H1 (cell line): ENCODE results near the gene BICRAL. TPM values are rescaled to one million over a fixed set of nuclear protein-coding genes. Genes with fewer than 3 reads are reported as not detected.
A peak's percentile ranks its signal among the peaks of the same experiment; 100 is the strongest.

Source experiments
- CTCF ChIA-PET: fragments of 300-600 bp; sonication (Branson Sonifier 250); formaldehyde crosslinking; loops from one replicate; lab custom pipeline; 2021; ENCODE audit not compliant: partially characterized antibody; lab: Charles Lee
- POLR2A ChIA-PET: fragments of 300-600 bp; sonication (Branson Sonifier 250); formaldehyde crosslinking; loops from one replicate; lab custom pipeline; 2021; ENCODE audit warnings: inconsistent platforms; ENCODE audit not compliant: partially characterized antibody; lab: Charles Lee
- DNase-seq, 2 experiments: peaks; one replicate each; pipeline versions ENCODE4 v3.0.0 to v3.0.0-alpha.2; 2010 to 2022; ENCODE audit warnings: low spot score in 2 of 2, low read depth in 1 of 2, mixed read lengths in 1 of 2
- FAIRE-seq: peaks from 2 replicates; lab custom pipeline; 2011; peaks lifted over from hg19 to GRCh38; lab: Jason Lieb, UNC
- H2AFZ ChIP-seq: 2 replicates; pipeline ENCODE4 v1.8.1; 2012; ENCODE audit warnings: low read length, inconsistent platforms
- H2AK5ac ChIP-seq: 2 replicates; pipeline ENCODE4 v1.6.1; 2013; ENCODE audit warnings: low read depth, low read length
- H2BK120ac ChIP-seq: replicated peaks from 2 replicates; pipeline ENCODE3; 2013; ENCODE audit warnings: low read depth, low read length, inconsistent platforms
- H2BK12ac ChIP-seq: 2 replicates; pipeline ENCODE4 v1.6.1; 2013; ENCODE audit warnings: low read depth, low read length
- H2BK15ac ChIP-seq: 2 replicates; pipeline ENCODE4 v1.6.1; 2013; ENCODE audit warnings: low read length
- H2BK20ac ChIP-seq: 2 replicates; pipeline ENCODE4 v1.6.1; 2013; ENCODE audit warnings: low read length
- H2BK5ac ChIP-seq: 2 replicates; pipeline ENCODE4 v1.6.1; 2013; ENCODE audit warnings: low read depth, low read length
- H3K14ac ChIP-seq: 2 replicates; pipeline ENCODE4 v1.6.1; 2013; ENCODE audit warnings: inconsistent platforms; ENCODE audit not compliant: insufficient read length
- H3K18ac ChIP-seq: 2 replicates; pipeline ENCODE4 v1.6.1; 2013; ENCODE audit warnings: low read length; ENCODE audit errors: extremely low read depth
- H3K23ac ChIP-seq: 2 replicates; pipeline ENCODE4 v1.6.1; 2013; ENCODE audit warnings: inconsistent platforms; ENCODE audit not compliant: insufficient read length
- H3K23me2 ChIP-seq: 2 replicates; pipeline ENCODE4 v1.6.1; 2013; ENCODE audit warnings: low read depth, low read length
- H3K27ac ChIP-seq: 2 replicates; pipeline ENCODE4 v1.6.1; 2011; ENCODE audit warnings: low read depth, low read length, inconsistent platforms
- H3K27me3 ChIP-seq, 4 experiments: replicated peaks in 1 of 4; 1 replicate in 1 of 4; 2 replicates in 3 of 4; pipeline versions ENCODE4 v1.6.1 to v1.8.1; 2011 to 2013; ENCODE audit warnings: low read length in 3 of 4, mild to moderate bottlenecking in 3 of 4, inconsistent platforms in 2 of 4, mixed read lengths in 2 of 4, moderate library complexity in 1 of 4; ENCODE audit not compliant: control insufficient read depth in 3 of 4, insufficient read depth in 3 of 4; ENCODE audit errors: extremely low read depth in 1 of 4
- H3K36me3 ChIP-seq, 4 experiments: 2 replicates each; pipeline versions ENCODE4 v1.6.1 to v1.8.1; 2011 to 2013; ENCODE audit warnings: mild to moderate bottlenecking in 4 of 4, low read length in 3 of 4, moderate library complexity in 2 of 4, control low read depth in 1 of 4, inconsistent platforms in 1 of 4; ENCODE audit not compliant: insufficient read depth in 4 of 4, control insufficient read depth in 2 of 4
- H3K4ac ChIP-seq: replicated peaks from 2 replicates; pipeline ENCODE3; 2013; ENCODE audit warnings: low read length, low read depth, mixed read lengths, inconsistent platforms; ENCODE audit not compliant: insufficient read length
- H3K4me1 ChIP-seq, 4 experiments: replicated peaks in 1 of 4; 1 replicate in 1 of 4; 2 replicates in 3 of 4; pipeline versions ENCODE4 v1.6.1 to v1.8.1; 2011 to 2013; ENCODE audit warnings: low read length in 3 of 4, inconsistent platforms in 2 of 4, mixed read lengths in 1 of 4; ENCODE audit not compliant: insufficient read depth in 4 of 4, control insufficient read depth in 3 of 4
- H3K4me2 ChIP-seq, 2 experiments: 2 replicates each; pipeline versions ENCODE4 v1.6.1 to v1.8.1; 2011 to 2013; ENCODE audit warnings: low read depth in 2 of 2, low read length in 2 of 2, control low read depth in 1 of 2, inconsistent platforms in 1 of 2, mild to moderate bottlenecking in 1 of 2; ENCODE audit not compliant: insufficient read depth in 1 of 2
- H3K4me3 ChIP-seq, 4 experiments: fragments of 200-600, 300-600 bp in 1 of 4; sonication (generic), shearing (Covaris generic), sonication (Bioruptor Twin) in 1 of 4; 2 replicates each; pipeline versions ENCODE4 v1.5.1 to v1.8.1; 2011 to 2016; ENCODE audit warnings: low read length in 4 of 4, low read depth in 3 of 4, control low read depth in 2 of 4, inconsistent platforms in 2 of 4, mild to moderate bottlenecking in 2 of 4, mixed read lengths in 1 of 4, moderate library complexity in 1 of 4; ENCODE audit not compliant: insufficient read depth in 2 of 4; ENCODE audit errors: extremely low read depth in 1 of 4
- H3K56ac ChIP-seq: replicated peaks from 2 replicates; pipeline ENCODE3; 2013; ENCODE audit warnings: low read depth, mild to moderate bottlenecking, mixed read lengths, low read length, inconsistent platforms; ENCODE audit not compliant: insufficient read length
- H3K79me1 ChIP-seq: 2 replicates; pipeline ENCODE4 v1.6.1; 2013; ENCODE audit warnings: low read depth, low read length, control low read depth
- H3K79me2 ChIP-seq, 2 experiments: 2 replicates each; pipeline versions ENCODE4 v1.6.1 to v1.8.1; 2012 to 2013; ENCODE audit warnings: low read length in 2 of 2, mild to moderate bottlenecking in 2 of 2, inconsistent platforms in 1 of 2; ENCODE audit not compliant: insufficient read depth in 2 of 2, control insufficient read depth in 1 of 2
- H3K9ac ChIP-seq, 4 experiments: replicated peaks in 1 of 4; 1 replicate in 1 of 4; 2 replicates in 3 of 4; pipeline versions ENCODE4 v1.6.1 to v1.8.1; 2011 to 2013; ENCODE audit warnings: low read depth in 3 of 4, low read length in 3 of 4, control low read depth in 2 of 4, mild to moderate bottlenecking in 2 of 4, moderate library complexity in 2 of 4, inconsistent platforms in 1 of 4; ENCODE audit errors: extremely low read depth in 1 of 4
- H3K9me3 ChIP-seq, 2 experiments: 2 replicates each; pipeline versions ENCODE4 v1.6.1 to v1.8.1; 2012 to 2013; ENCODE audit warnings: mild to moderate bottlenecking in 2 of 2, moderate library complexity in 2 of 2, control low read depth in 1 of 2, inconsistent platforms in 1 of 2, low read depth in 1 of 2, low read length in 1 of 2, mixed read lengths in 1 of 2; ENCODE audit not compliant: insufficient read depth in 2 of 2
- H4K20me1 ChIP-seq, 2 experiments: replicated peaks in 1 of 2; 2 replicates each; pipeline versions ENCODE3 to v1.8.1; 2011 to 2013; ENCODE audit warnings: inconsistent platforms in 2 of 2, low read length in 2 of 2, mild to moderate bottlenecking in 1 of 2; ENCODE audit not compliant: insufficient read depth in 2 of 2, control insufficient read depth in 1 of 2
- H4K5ac ChIP-seq: 2 replicates; pipeline ENCODE4 v1.6.1; 2013; ENCODE audit warnings: low read length, low read depth, mixed read lengths, inconsistent platforms; ENCODE audit not compliant: insufficient read length
- H4K8ac ChIP-seq: 2 replicates; pipeline ENCODE4 v1.8.0; 2013; ENCODE audit warnings: mild to moderate bottlenecking, moderate library complexity, low read length, inconsistent platforms; ENCODE audit not compliant: insufficient read depth; ENCODE audit errors: extremely low read depth
- H4K91ac ChIP-seq: replicated peaks from 2 replicates; pipeline ENCODE3; 2013; ENCODE audit warnings: low read length, mixed read lengths, inconsistent platforms; ENCODE audit not compliant: insufficient read length
- CBX5 ChIP-seq: fragments of 300-800, 300-1000 bp; sonication (generic); IDR thresholded peaks from 2 replicates; pipeline ENCODE4 v1.7.1; 2016; ENCODE audit warnings: antibody characterized with exemption, low read length, low read depth
- WGBS, 2 experiments: shearing (Covaris generic) in 1 of 2; methylation state at CpG; one replicate each; pipeline versions ENCODE4 v1.1.6 to v1.1.7; 2013 to 2015; ENCODE audit warnings: low lambda C conversion rate in 2 of 2, mixed read lengths in 2 of 2, inconsistent platforms in 1 of 2, low coverage in 1 of 2, missing lambda C conversion rate in 1 of 2; ENCODE audit not compliant: insufficient replicate concordance in 2 of 2, insufficient coverage in 1 of 2, insufficient read length in 1 of 2; ENCODE audit errors: extremely low coverage in 1 of 2, missing lambda C conversion rate in 1 of 2; 5-methylcytosine and 5-hydroxymethylcytosine counted together
- polyA plus RNA-seq, 7 experiments: library from polyadenylated mRNA; depleted of rRNA in 3 of 7; stranded (reverse) in 5 of 7; unstranded in 2 of 7; fragments of >200 nt in 5 of 7; fragments of 200-250 nt in 2 of 7; gene quantifications; 1 replicate in 5 of 7; 2 replicates in 1 of 7; 4 replicates in 1 of 7; pipeline versions ENCODE4 v1.2.1 to v1.2.3, GENCODE V29; 2011 to 2013; ENCODE audit warnings: missing spikeins in 2 of 7, mixed read lengths in 2 of 7
- total RNA-seq: library from RNA; stranded (reverse); fragmentation: NEBNext Ultra II Directional; extraction: Animal tissue kit (Norgen Biotek cat#: 25700); gene quantifications from 2 replicates; pipeline ENCODE4 v1.2.1, GENCODE V29; 2021

BICRAL gene
- total and polyA plus RNA-seq, 2 of the 8 experiments (the other 6 are each of a cell fraction or from before 2014, with no cell fraction given), result 9.4 to 12.2 TPM

- 0 out of 2 replicates have a peak, but pooled peaks cover 2% of the 10 kb centered on the region for H3K79me1 ChIP-seq
- WGBS, 2 experiments, result 67% methylated on average over 10 of the region's 10 CpGs; no CpG with 5 or more reads in 1 of the 2 experiments
- H3K9me3 ChIP-seq, result no peaks in the 10 kb centered on the region
- no peak overlapping the region for H2BK20ac ChIP-seq
- H2BK12ac ChIP-seq, result no peak overlapping the region
- no peak overlapping the region for H4K91ac ChIP-seq
- no peak overlapping the region for H3K56ac ChIP-seq
- no peak overlapping the region for H3K4me3 ChIP-seq
- no peak overlapping the region for H3K18ac ChIP-seq
- no peak overlapping the region for H2BK5ac ChIP-seq
- ChIA-PET CTCF (interaction anchor here (0.6 to 4.2 kb wide), 6 partner anchors 10 to 163 kb away, joined by 3 to 22 read pairs (median 4); no protein-coding TSS in a partner anchor), POLR2A (interaction anchor here (0.5 to 0.9 kb wide), 4 partner anchors 10 to 205 kb away, joined by 3 read pairs; no protein-coding TSS in a partner anchor)
- no peak overlapping the region for H3K4ac ChIP-seq
- no peak overlapping the region for H2BK120ac ChIP-seq
- no peak overlapping the region for H2AFZ ChIP-seq
- DNase-seq, result no peak
- H3K4me2 ChIP-seq, result peak overlapping the region in 1 of 2 experiments; percentile 41; a peak in 2 of 4 replicates
- no peaks in the 10 kb centered on the region for H3K23me2 ChIP-seq
- no peak overlapping the region for H3K27ac ChIP-seq
- FAIRE-seq, result no peak
- H3K9ac ChIP-seq, result no peak overlapping the region
- TF ChIP-seq CBX5, result no peak
- no peak overlapping the region for H3K23ac ChIP-seq
- H3K27me3 ChIP-seq, result no peaks in the 10 kb centered on the region
- no peak overlapping the region for H2AK5ac ChIP-seq
- H3K79me2 ChIP-seq, result no peaks in the 10 kb centered on the region
- H2BK15ac ChIP-seq, result no peak overlapping the region
- no peak overlapping the region for H3K14ac ChIP-seq
- peaks cover 4 to 22% (median 14%) of the 10 kb centered on the region in 4 experiments; a peak in 5 of 7 replicates for H3K4me1 ChIP-seq
- H3K36me3 ChIP-seq, result peaks cover 0 to 12% (median 2%) of the 10 kb centered on the region in 4 experiments; a peak in 4 of 8 replicates
- H4K5ac ChIP-seq, result no peak overlapping the region
- no peak overlapping the region for H4K8ac ChIP-seq
- H4K20me1 ChIP-seq, result no peaks in the 10 kb centered on the region
These were observed 38.9 kb downstream of the BICRAL start for GRCh38 chr6:42820512-42821340.
